ENCODE measurements around the gene ANO10.

DNA sequence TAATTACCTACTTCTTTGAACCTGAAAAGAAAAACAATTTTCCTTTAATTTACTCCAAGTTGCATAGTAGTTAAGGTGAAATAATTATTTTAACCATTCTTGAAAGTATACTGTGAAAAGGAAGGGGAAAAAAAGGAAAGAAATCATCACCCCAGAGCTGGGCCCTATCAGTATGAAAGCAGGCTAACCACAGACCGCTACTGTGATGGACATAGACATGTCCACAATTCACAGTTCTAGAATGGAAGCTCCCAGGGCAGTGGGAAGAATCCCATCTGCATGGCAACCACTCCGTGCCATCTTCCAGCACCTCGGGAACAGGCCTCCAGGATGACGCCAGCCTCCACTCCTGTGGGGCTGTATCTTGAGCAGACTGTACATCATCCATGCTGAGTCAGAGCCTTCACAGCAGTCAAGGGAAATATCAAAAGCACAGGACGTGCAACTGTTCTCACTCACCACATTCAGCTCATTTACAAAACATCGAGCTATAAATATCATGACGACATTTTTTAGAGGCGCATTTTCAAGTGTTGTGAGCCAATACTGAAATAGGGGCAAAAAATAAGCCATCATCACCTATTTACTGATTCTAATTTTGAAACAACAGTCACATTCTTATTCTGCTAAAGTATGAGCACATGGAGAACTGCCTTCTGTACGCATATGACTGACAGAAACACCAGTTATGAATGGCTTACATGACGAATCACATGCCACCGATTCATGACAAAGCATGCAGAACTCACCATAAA lies 215.7 kb downstream of the ANO10 start:
- no peak for TF ChIP-seq CTCF (IDR thresholded peaks at IDR 0.05 in 8 of 11, conservative IDR thresholded peaks at IDR 0.05 in 3 of 11)
- no peak for TF ChIP-seq POLR2AphosphoS5 (IDR thresholded peaks at IDR 0.05)
- no peak for TF ChIP-seq POLR2A (IDR thresholded peaks at IDR 0.05)

Data from spleen (tissue), 7 donors.